Thoracic aorta (tissue), 2 donors: ENCODE data around the gene ENOX1. TPM values are rescaled to one million over a fixed set of nuclear protein-coding genes. Genes with fewer than 3 reads are reported as not detected.
"Not testable (repeated sequence)": the region's sequence is repeated elsewhere in the genome, so short reads cannot be mapped to it uniquely, and the experiment has no call there.

Experiments
- ATAC-seq: fragments of 150-250 bp; one replicate; pipeline ENCODE4 v1.8.0; 2017; ENCODE audit warnings: low read depth; ENCODE audit not compliant: insufficient number of reproducible peaks, low FRiP score
- DNase-seq: peaks from one replicate; pipeline ENCODE4 v3.0.0-alpha.2; 2020; ENCODE audit warnings: low spot score
- H3K27ac ChIP-seq, 2 donors: fragments of 200-600 bp; sonication (generic); 1 replicate in 1 of 2; 2 replicates in 1 of 2; pipeline ENCODE4 v1.5.1; 2016; ENCODE audit warnings: mild to moderate bottlenecking in 2 of 2, moderate library complexity in 2 of 2
- H3K27me3 ChIP-seq: fragments of 200-600 bp; sonication (generic); replicated peaks from 2 replicates; pipeline ENCODE4 v1.6.0; 2016; ENCODE audit warnings: mild to moderate bottlenecking; ENCODE audit not compliant: insufficient read depth
- H3K36me3 ChIP-seq: fragments of 200-600 bp; sonication (generic); one replicate; pipeline ENCODE4 v1.5.1; 2016
- H3K4me1 ChIP-seq, 2 donors: fragments of 200-600 bp; sonication (generic); 1 replicate in 1 of 2; 2 replicates in 1 of 2; pipeline versions ENCODE4 v1.5.1 to v1.6.0; 2016; ENCODE audit warnings: low read depth in 2 of 2, mild to moderate bottlenecking in 1 of 2; ENCODE audit not compliant: control insufficient read depth in 1 of 2
- H3K4me3 ChIP-seq: fragments of 200-600 bp; sonication (generic); 2 replicates; pipeline ENCODE4 v1.5.1; 2016; ENCODE audit warnings: mild to moderate bottlenecking
- H3K9me3 ChIP-seq: fragments of 200-600 bp; sonication (generic); 2 replicates; pipeline ENCODE4 v1.5.1; 2016
- total RNA-seq, 2 donors: library from RNA; depleted of rRNA; stranded (reverse); fragments of >200 nt; gene quantifications; one replicate each; pipeline versions ENCODE4 v1.1.0 to v1.2.3, GENCODE V29; 2016
- TF ChIP-seq, protein P1 (sequence below): fragments of 200-600 bp; sonication (generic); IDR thresholded peaks from one replicate; pipeline ENCODE4 v1.5.1; 2019; ENCODE audit warnings: antibody characterized with exemption

The ENOX1 gene
- total RNA-seq: 1 to 10 TPM in 1 of 2 donors, under 1 TPM in 1; 0.41 to 2.3 TPM

DNA sequence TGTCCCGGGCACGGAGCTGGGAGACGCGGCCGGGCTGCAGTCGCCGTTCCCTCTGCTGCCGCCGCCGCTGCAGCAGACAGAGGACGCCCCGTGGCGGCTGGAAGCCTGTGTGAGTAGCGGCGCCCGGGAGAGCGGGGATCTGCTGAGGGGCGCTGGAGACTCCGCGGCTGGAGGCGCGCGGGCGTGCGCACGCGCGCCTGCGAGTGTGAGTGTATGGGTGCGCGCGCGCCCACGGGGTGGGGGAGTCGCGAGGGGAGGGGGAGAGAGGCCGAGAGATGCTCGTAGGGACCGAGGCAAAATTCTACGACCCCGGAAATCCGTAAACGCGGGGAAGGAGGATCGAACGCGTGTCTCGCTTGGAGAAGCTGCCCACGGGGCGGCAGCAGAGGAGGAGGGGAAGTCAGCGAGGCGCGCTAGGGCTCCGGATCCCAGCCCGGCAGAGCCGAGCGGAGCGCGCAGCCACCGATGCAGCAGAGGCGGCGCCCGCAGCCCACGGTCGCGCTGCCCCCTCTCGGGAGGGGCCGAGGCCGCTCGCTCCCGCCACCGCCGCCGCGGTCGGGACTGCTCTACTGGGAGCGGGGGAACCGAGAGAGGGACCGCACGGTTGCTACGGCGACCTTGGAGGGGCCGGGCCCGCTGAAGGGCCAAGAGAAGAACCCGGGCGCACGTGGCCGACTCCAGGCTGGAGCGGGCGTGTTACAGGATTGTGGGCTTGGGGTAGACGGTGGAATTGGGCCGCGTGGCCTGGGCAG lies at the start of gene ENOX1:
Gene ENOX1 (minus strand): TSS at position 207 of the 752 bp plus-strand sequence.
- TF ChIP-seq, protein P1, sequence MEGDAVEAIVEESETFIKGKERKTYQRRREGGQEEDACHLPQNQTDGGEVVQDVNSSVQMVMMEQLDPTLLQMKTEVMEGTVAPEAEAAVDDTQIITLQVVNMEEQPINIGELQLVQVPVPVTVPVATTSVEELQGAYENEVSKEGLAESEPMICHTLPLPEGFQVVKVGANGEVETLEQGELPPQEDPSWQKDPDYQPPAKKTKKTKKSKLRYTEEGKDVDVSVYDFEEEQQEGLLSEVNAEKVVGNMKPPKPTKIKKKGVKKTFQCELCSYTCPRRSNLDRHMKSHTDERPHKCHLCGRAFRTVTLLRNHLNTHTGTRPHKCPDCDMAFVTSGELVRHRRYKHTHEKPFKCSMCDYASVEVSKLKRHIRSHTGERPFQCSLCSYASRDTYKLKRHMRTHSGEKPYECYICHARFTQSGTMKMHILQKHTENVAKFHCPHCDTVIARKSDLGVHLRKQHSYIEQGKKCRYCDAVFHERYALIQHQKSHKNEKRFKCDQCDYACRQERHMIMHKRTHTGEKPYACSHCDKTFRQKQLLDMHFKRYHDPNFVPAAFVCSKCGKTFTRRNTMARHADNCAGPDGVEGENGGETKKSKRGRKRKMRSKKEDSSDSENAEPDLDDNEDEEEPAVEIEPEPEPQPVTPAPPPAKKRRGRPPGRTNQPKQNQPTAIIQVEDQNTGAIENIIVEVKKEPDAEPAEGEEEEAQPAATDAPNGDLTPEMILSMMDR: no peak
- no peak for DNase-seq
- no peaks in the 10 kb centered on the region for H3K27me3 ChIP-seq
- no peak for ATAC-seq
- no peaks in the 10 kb centered on the region for H3K36me3 ChIP-seq
- no peak within 1 kb of the TSS for H3K27ac ChIP-seq
- H3K4me3 ChIP-seq: peak within 1 kb of the TSS; percentile 83
- H3K4me1 ChIP-seq: peaks cover 3 to 17% of the 10 kb centered on the region in 2 donors
- no peaks in the 10 kb centered on the region for H3K9me3 ChIP-seq

DNA sequence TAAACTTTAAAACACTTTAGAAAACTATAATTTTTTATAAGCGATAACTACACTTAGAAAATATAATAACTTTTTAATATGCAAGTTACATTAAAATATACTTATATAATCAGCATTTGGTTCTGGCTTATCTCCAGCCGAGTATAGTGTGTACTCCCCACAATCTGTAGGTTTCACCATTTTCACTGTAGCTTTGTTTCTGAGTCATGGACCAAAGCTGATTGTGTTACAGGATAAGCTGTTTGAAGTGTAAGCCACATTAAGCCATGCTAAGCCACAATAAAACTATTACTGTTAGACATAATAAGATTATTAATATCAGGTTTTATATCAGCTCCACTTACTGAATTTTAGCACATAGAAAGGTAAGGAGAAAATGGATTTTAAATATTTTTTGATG lies 48.9 kb upstream of the ENOX1 start:
- no peaks in the 10 kb centered on the region for H3K9me3 ChIP-seq
- H3K27ac ChIP-seq: no peak overlapping the region
- TF ChIP-seq, protein P1: no peak
- H3K27me3 ChIP-seq: no peaks in the 10 kb centered on the region
- peaks cover 9 to 10% of the 10 kb centered on the region in 2 donors for H3K4me1 ChIP-seq
- no peak overlapping the region for H3K4me3 ChIP-seq
- DNase-seq: no peak
- no peaks in the 10 kb centered on the region for H3K36me3 ChIP-seq
- no peak for ATAC-seq

DNA sequence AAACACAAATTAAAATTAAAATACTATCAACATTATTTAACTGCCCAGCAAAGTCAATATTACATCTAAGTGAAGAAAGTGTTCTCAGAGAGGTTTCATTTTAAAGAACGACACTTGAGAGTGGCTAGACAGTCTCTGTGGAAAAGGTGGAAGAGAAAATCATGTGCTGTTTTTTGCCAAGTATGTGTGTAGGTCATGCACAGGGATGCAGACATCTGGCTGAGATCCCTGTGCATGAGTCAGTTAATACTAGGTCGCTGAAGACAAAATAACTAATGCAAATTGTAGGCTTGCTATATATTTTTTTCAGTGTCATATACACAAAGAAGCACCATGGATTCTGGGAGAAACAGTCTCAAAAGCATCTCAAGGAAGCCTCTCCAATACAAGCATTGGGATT lies 44.3 kb upstream of the ENOX1 start:
- no peak overlapping the region for H3K4me3 ChIP-seq
- ATAC-seq (no peak), DNase-seq (no peak)
- H3K4me1 ChIP-seq: peaks cover 9 to 10% of the 10 kb centered on the region in 2 donors
- H3K9me3 ChIP-seq: no peaks in the 10 kb centered on the region
- H3K27ac ChIP-seq: no peak overlapping the region
- H3K36me3 ChIP-seq: no peaks in the 10 kb centered on the region
- TF ChIP-seq, protein P1: no peak
- H3K27me3 ChIP-seq: no peaks in the 10 kb centered on the region

- peaks cover 9 to 10% of the 10 kb centered on the region in 2 donors for H3K4me1 ChIP-seq
- H3K4me3 ChIP-seq: peak overlapping the region; percentile 18
- H3K36me3 ChIP-seq: no peaks in the 10 kb centered on the region
- peak; percentile 53 for ATAC-seq
- H3K27me3 ChIP-seq: no peaks in the 10 kb centered on the region
- no peak overlapping the region for H3K27ac ChIP-seq
- no peaks in the 10 kb centered on the region for H3K9me3 ChIP-seq
- no peak for DNase-seq
- TF ChIP-seq, protein P1: no peak
Measured at GRCh38 chr13:43830497-43830881, 43.7 kb upstream of the ENOX1 start.

DNA sequence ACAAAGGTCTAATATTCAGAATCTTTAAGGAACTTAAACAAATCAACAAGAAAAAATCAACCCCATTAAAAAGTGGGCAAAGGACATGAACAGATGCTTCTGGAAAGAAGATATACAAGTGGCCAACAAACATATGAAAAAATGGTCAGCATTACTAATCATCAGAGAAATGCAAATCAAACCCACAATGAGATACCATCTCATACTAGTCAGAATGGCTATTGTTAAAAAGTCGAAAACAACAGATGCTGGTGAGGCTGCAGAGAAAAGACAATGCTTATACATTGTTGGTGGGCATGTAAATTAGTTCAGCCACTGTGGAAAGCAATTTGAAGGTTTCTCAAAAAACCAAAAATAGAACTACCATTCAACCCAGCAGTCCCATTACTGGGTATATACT lies 37.9 kb upstream of the ENOX1 start:
- ATAC-seq, H3K27ac ChIP-seq, H3K27me3 ChIP-seq, H3K4me3 ChIP-seq, DNase-seq, H3K9me3 ChIP-seq, H3K36me3 ChIP-seq, H3K4me1 ChIP-seq: not testable (repeated sequence)

GRCh38 chr13:43822969-43823368 lies 36.2 kb upstream of the ENOX1 start:
- DNase-seq (no peak), ATAC-seq (no peak)
- Histone ChIP-seq H3K9me3 (no peaks in the 10 kb centered on the region), H3K36me3 (no peaks in the 10 kb centered on the region), H3K27ac (no peak overlapping the region), H3K4me1 (no peaks in the 10 kb centered on the region), H3K4me3 (no peak overlapping the region), H3K27me3 (no peaks in the 10 kb centered on the region)
- TF ChIP-seq, protein P1: no peak
